NCI-H187 (cell line): ENCODE data around the gene B4GALT2.

Experiments
- DNase-seq, 2 experiments: peaks; one replicate each; lab custom pipeline; 2025; lab: John Stamatoyannopoulos, UW

Gene B4GALT2, protein sequence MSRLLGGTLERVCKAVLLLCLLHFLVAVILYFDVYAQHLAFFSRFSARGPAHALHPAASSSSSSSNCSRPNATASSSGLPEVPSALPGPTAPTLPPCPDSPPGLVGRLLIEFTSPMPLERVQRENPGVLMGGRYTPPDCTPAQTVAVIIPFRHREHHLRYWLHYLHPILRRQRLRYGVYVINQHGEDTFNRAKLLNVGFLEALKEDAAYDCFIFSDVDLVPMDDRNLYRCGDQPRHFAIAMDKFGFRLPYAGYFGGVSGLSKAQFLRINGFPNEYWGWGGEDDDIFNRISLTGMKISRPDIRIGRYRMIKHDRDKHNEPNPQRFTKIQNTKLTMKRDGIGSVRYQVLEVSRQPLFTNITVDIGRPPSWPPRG

DNA sequence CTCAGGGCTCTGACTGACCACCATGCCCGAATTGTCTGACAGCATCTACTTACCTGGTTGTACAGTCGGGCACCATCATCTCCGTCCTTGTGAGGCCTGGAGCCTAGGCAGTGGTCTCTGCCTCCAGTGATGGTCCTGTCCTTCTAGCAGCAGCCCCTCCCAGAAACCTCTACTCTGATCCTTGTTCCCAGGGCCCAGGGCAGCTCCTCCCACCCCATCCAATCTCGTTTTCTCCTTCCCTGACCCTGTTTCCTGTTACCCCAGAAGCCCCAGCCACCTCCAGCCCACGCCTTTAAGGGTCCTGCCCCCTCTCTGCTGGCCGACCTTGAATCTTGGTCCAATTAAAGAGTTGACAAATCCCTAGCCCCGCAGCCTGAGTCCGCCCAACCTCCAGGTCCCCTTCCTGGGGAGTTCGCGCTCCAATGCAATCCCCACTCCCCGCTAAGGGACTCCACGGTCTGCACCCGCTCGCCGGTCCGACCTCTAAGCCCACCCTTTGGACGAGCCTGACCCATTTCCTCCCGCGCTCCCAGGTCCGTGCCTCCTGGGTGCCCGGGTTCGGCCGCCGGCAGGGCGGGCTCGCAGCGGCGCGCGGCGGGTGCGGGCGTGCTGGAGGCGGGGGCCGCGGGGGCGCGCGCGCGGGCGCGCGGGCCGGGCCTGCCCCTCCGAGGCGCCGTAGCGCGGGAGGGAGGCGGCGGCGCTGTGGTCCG lies at the start of gene B4GALT2:
TSS of gene B4GALT2 (plus strand) at position 660 of the 710 bp plus-strand sequence. CDS start 1,951 bp downstream, outside the sequence.
- no peak for DNase-seq

DNA sequence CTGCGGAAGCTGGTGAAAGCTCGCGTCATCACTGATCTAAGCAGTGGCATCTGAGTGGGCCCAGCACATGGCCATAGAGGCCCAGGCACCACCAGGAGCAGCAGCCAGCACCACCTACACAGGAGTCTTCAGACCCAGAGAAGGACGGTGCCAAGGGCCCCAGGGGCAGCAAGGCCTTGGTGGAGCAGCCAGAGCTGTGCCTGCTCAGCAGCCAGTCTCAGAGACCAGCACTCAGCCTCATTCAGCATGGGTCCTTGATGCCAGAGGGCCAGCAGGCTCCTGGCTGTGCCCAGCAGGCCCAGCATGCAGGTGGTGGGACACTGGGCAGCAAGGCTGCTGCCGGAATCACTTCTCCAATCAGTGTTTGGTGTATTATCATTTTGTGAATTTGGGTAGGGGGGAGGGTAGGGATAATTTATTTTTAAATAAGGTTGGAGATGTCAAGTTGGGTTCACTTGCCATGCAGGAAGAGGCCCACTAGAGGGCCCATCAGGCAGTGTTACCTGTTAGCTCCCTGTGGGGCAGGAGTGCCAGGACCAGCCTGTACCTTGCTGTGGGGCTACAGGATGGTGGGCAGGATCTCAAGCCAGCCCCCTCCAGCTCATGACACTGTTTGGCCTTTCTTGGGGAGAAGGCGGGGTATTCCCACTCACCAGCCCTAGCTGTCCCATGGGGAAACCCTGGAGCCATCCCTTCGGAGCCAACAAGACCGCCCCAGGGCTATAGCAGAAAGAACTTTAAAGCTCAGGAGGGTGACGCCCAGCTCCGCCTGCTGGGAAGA lies 48.7 kb upstream of the B4GALT2 start:
- no peak for DNase-seq

DNA sequence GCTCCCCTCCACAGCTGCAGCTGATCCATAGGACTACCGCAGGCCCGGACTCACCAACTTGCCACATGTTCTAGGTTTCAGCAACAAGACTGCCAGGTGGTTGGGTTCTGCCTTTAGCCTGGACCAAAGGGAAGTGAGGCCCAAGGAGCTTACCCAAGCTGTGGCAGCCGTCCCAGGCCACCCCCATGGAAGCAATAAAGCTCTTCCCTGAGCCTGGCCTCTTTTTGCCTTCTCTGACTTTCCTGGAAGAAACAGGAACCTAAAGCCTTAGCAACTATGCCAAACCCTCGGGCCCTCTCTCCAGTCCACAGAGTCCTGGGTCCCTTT lies 48.1 kb upstream of the B4GALT2 start:
- no peak for DNase-seq

DNA sequence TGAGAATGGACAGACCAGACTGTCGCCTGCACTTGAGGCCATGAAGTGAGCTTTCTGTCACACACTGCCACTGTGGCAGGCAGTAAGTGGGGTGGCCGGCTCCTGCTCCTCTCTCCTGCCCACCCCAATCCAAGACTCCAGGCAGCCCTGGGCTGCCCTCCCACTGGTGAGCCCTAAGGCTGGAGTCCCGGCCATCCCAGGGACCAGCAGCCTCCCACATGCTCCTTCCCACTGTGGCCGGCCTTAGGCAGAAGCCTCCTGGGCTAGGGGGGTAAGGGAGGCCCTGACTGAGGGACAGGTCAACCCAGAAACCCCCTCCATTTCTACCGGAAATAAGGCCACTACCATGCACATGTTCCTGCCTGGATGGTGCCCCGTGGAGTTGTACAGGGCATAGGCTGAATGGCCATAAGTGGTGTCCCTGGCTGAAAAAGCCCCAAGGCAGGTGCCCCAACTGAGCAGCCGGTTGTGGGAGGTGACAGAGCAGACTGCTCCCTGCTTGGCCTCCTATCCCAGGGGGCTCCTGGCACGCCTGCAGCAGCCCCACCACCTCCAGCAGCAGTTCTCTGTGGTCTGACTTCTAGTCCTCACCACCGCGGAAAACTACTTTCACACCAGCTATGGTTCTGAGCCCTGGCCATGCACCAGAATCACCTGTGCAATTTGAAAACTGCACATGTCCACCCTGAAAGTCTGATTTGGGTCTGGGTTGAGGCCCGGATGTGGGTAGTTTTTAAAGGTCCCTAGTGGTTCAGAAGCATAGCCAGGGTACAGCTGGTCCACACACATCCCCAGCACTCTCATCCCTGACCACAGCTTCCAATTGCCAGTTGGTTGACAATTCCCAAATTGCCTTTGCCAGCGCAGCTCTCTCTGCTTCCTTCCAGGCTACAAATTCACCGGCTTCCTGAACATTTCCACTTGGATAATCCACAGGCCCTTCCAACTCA lies 47.0 kb upstream of the B4GALT2 start:
- no peak for DNase-seq

DNA sequence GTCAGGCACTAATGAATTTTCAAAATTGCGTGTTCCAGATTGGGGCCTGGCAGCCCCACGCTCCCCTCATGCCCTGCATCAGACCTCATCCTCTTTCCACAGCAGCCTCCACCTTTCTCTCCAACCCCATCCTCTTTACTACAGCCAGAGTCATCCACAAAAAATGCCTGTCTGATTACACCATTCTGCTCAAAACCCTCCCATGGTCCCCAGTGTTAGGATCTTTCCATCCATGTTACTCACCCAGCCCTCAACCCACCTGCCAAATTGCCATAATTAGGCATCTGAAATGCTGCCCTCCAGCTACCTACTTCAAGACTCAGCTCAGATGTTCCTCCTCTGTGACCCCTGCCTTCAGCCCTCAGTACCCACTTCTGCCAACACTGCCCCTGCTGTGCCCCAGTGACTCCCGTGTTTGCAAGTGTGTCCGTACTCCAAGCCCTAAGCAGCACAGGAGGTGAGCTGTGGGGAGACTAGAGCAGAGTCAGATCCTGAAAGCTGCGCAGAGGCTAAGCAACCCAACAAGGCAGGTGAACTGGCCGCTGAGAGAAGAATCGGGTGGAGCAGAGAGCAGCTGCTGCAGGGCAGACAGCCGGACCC lies 46.1 kb upstream of the B4GALT2 start:
- no peak for DNase-seq

DNA sequence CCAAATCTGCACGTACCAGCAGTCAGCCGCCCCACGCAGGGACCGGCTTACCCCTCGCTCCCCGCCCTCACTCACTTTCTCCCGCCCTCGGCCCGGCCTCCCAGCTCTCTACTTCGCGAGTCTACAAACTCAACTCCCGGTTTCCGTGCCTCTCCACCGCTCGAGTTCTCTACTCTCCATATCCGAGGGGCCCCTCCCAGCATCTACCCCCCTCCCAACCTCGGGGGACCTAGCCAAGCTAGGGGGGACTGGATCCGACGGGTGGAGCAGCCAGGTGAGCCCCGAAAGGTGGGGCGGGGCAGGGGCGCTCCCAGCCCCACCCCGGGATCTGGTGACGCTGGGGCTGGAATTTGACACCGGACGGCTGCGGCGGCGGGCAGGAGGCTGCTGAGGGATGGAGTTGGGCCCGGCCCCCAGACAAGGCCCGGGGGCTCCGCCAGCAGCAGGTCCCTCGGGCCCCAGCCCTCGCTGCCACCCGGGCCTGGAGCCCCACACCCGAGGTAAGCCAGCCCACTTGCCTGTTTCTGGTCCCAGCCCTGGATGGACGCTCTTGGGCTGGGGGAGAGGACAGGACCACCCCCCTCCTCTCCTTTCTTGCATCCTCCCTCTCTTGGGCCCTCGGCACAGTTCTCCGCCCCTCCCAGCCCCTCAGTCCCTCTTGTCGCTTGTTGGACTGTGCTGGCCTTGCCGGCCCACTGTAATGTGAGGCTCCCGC lies 45.5 kb upstream of the B4GALT2 start, which contains the start of gene ARTN:
TSS of gene ARTN (plus strand) at position 416 of the 715 bp plus-strand sequence. CDS start 1,856 bp downstream, outside the sequence.
- no peak for DNase-seq

DNA sequence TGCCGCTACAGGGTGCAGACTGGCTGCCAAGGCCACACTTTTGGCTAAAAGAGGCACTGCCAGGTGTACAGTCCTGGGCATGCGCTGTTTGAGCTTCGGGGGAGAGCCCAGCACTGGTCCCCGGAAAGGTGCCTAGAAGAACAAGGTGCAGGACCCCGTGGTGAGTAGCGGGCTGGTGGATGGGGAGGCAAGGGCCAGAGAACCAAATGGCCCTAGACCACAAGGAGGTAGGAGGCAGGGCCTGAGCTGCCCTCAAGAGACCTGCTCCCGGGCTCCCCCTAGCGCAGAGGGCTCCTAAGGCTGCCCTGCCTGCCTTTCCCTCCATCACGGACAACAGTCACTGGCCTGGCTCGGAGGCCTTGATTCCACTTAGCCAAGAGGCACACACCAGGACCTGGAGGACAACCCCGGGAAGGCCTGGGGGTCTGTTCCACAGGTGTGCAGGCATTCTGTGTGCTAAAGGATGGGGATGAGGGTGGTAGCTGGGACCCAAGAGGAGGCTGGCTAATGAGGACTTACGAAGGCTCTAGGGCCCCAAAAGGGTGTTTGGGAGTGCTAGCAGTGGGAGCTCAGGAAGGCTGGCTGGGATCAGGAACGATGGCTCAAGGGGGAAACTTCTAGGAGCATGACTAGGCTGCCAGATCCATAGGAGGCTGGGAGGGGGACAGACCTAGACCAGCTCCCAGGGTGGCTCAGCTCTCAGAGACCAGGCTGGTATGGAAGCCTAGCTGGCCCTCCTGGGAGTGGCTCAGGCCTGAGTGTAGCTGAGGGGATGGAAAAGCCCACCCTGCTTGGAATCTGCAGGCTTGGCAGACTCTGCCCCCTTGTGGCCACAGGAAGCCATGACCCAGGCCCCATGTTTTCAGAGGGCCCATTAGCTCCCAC lies 44.7 kb upstream of the B4GALT2 start:
- DNase-seq, result peak in 1 of 2 experiments; percentile 36

DNA sequence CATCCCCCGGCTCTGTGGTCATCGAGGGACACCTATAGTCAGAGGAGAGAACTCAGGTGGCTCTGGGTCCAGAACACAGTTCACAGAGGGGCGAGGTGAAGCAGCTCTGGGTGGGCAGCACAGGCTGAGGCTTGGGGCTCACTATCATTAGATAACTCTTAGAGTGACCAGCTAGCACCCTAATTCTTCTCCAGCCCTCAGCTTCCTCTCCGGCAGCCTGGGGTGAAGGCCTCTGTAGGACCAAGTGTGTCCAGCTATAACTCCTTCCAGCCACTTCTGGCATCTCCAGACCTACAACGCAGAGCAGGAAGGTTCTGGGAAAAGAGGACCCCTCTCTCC lies 44.1 kb upstream of the B4GALT2 start:
- DNase-seq, result no peak

DNA sequence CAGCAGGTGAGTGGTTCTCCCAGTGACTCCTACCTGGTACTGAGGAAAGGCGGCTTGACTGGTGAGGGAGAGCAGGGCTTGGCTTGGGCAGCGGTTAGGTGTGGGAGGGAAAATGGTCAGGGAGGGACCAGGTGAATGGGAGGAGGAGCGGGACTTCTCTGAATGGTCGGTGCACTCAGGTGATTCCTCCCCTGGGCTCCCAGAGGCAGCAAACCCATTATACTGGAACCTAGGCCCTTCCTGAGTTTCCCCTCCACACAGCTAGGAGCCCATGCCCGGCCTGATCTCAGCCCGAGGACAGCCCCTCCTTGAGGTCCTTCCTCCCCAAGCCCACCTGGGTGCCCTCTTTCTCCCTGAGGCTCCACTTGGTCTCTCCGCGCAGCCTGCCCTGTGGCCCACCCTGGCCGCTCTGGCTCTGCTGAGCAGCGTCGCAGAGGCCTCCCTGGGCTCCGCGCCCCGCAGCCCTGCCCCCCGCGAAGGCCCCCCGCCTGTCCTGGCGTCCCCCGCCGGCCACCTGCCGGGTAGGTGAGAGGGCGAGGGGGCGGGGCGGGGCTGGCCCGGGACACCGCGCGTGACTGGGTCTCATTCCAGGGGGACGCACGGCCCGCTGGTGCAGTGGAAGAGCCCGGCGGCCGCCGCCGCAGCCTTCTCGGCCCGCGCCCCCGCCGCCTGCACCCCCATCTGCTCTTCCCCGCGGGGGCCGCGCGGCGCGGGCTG lies 43.1 kb upstream of the B4GALT2 start:
- no peak for DNase-seq

DNA sequence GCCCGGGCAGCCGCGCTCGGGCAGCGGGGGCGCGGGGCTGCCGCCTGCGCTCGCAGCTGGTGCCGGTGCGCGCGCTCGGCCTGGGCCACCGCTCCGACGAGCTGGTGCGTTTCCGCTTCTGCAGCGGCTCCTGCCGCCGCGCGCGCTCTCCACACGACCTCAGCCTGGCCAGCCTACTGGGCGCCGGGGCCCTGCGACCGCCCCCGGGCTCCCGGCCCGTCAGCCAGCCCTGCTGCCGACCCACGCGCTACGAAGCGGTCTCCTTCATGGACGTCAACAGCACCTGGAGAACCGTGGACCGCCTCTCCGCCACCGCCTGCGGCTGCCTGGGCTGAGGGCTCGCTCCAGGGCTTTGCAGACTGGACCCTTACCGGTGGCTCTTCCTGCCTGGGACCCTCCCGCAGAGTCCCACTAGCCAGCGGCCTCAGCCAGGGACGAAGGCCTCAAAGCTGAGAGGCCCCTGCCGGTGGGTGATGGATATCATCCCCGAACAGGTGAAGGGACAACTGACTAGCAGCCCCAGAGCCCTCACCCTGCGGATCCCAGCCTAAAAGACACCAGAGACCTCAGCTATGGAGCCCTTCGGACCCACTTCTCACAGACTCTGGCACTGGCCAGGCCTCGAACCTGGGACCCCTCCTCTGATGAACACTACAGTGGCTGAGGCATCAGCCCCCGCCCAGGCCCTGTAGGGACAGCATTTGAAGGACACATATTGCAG lies 42.4 kb upstream of the B4GALT2 start:
- no peak for DNase-seq

DNA sequence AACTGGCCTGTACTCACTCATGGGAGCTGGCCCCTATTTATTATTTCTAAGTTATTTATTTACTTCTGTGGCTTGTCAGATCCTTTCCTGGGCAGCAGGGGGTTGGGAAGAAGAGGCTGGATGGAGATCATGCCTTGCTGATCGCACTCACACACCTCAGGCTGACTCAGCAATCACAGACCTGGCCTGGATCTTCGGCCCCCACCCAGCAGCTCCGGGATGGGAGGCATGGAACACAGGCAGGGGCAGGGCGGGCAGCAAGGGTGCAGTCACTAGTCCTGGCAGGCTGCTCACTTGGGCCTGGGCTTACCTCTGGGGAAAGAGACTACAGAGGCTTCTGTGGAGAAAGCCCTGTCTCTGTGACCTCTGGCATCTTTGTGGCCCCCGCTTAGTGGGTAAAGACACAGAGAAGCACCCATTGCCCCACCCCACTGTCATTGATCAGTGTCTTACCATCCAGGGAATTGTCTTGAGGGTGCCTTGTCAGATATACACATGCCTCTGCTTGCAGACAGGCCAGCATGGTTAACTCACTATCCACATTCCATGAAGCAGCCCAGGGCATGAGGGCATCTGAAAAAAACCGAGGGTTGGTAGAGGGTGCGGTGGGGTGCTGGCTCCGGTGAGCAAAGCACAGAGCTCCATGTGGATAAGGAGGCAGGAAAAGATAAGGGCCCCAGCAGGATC lies 41.7 kb upstream of the B4GALT2 start:
- DNase-seq, result no peak

DNA sequence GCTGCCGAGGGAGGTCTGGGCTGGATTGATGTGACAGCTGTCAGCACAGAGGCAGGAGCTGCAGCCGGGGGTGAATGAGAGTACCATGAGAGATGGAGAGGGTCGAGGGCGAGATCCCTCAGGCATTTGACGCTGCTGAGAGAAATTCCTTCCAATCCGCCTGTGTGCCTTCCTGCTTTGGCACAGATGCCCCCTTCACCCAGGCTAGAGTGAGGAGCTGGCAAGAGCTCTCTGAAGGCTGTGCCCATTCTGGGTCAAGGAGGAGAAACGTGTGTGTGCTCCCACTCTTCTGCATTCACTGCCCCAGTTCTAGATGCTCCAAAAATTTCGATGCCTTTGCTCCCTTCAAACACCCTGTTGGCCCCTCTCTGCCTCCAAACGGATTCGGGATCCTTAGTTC lies 40.6 kb upstream of the B4GALT2 start:
- no peak for DNase-seq

DNA sequence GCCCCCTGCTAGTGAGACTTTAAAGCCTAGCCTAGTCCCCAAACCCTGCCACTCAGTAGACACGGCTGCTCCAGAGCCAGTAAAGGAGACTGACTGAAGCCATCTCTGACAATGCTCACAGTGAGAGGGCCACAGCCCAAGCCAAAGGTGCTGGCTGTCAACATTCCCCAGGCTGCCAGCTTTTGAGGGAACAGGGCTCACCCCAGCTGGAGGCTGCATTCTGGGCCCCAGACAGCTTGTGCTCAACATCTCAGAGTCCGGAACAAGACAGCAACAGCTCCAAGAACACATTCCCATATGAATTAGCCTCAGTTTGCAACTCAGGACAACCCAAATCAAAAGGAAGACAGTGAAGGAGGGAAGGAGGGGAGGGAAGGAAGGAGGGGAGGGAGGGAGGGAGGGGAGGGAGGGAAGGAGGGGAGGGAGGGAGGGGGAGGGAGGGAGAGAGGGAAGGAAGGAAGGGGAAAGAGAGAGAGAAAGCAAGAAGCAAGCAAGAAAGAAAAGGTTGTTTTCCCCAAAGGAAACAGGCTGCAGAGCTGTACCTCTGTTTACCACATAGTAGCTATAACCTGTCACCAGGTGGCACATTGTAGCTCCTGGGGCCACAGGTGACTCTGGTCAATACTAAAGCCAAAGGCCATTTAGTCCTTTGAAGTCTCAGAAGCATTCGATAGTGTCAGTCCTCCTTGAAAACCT lies 40.0 kb upstream of the B4GALT2 start:
- DNase-seq, result no peak

DNA sequence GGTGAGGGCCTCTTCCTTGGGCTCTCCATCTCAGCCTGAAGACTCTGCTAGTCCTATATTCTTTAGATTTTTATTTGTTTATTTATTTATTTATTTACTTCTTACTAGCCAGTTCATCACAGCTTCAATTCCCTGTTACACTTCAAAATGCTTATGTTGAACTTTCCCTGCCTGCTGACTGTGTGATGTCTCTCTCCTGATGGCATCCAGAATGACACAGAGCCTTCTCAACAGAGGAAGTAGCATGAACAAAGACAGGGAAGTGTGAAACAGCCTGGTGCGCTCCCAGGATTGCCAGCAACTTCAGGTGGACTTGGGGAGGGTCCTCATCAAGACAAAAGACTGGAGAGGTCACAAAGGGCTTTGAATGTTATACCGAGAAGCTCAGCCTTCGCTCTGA lies 36.6 kb upstream of the B4GALT2 start:
- DNase-seq, result no peak

DNA sequence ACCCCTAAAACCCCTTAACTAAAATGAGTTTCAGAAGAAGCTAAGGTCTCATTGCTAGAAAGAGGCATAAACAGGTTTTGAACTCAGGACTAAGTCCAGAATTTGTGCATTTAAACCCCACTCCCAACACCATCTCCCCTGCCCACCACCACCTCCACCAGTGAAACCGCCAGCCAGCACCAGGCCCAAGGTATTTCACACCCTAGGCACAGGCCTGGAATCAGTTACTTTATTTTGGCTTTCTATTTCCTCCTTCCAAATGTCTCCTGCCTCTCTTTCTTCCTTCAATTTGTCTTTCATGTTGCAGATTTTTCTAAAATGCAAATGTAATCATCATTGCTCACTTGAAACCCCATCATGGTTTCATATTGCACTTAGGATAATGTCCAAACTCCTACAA lies 34.1 kb upstream of the B4GALT2 start:
- no peak for DNase-seq

DNA sequence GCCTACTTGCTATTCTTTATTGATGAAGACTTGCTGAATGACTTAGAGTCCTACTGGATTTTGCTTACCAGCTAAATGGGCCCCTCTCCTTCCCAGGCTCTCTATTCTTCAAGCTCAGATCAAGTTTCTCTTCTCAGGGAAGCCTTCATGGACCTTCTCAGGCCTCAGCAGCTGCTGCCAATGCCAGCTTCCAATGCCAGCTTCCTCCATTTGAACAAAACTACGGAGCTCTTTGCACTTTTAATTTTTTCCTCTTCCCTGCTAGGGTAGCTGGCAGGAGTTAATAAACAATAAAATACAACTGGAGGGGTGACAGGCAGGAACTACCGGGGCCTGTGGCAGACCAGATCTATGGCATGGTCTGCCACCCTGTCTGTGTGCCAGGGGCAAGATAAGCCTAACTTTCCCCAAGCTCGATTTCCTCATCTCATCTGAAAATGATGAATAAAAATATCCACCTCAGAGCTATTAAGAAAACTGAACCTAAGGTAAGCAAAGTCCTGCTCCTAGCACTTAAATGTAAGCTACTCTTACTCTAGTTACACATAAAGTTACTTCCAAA lies 33.3 kb upstream of the B4GALT2 start:
- no peak for DNase-seq
